ENCODE data around the gene ARID3C.
"Not testable (repeated sequence)": the region's sequence is repeated elsewhere in the genome, so short reads cannot be mapped to it uniquely, and the experiment has no call there.

The ARID3C gene

GRCh38 chr9:34651876-34652601, 23.2 kb upstream of the ARID3C start, which contains the start of gene IL11RA:
IL11RA (plus strand) TSS chr9:34652185; CDS start chr9:34655218, 3,033 bp downstream.
- peak in 2 of 3 experiments; percentile 2 to 55 for DNase-seq

GRCh38 chr9:34651321-34651720, 22.5 kb upstream of the ARID3C start:
- DNase-seq = no peak

GRCh38 chr9:34650816-34651215, 21.9 kb upstream of the ARID3C start:
- no peak for DNase-seq

- DNase-seq = no peak
These were observed 19.8 kb upstream of the ARID3C start for GRCh38 chr9:34648673-34649072.

GRCh38 chr9:34647651-34648050, 18.8 kb upstream of the ARID3C start:
- DNase-seq = no peak

GRCh38 chr9:34647084-34647403, 18.2 kb upstream of the ARID3C start:
- no peak for DNase-seq

- DNase-seq = peak; percentile 88 to 93 (median 89)
These were observed 17.6 kb upstream of the ARID3C start, which contains the start of gene GALT for GRCh38 chr9:34646211-34647083. GALT (plus strand) TSS chr9:34646675; CDS start chr9:34646705, 30 bp downstream.

GRCh38 chr9:34644766-34645314, 16.0 kb upstream of the ARID3C start:
- DNase-seq = no peak

- DNase-seq = no peak
These were observed 13.8 kb upstream of the ARID3C start for GRCh38 chr9:34642679-34643078.

- DNase-seq = not testable (repeated sequence)
These were observed 10.5 kb upstream of the ARID3C start for GRCh38 chr9:34639322-34639721.

GRCh38 chr9:34638138-34638445, 9.2 kb upstream of the ARID3C start:
- DNase-seq = no peak

GRCh38 chr9:34637356-34638137, 8.7 kb upstream of the ARID3C start, which contains the start of gene SIGMAR1:
SIGMAR1 (minus strand) TSS chr9:34637787; CDS start chr9:34637697, 90 bp downstream.
- peak; percentile 89 to 93 (median 91) for DNase-seq

GRCh38 chr9:34636791-34637355, 8.0 kb upstream of the ARID3C start:
- DNase-seq = peak in 1 of 3 experiments; percentile 54

GRCh38 chr9:34635556-34635955, 6.7 kb upstream of the ARID3C start:
- DNase-seq = no peak

- DNase-seq = no peak
These were observed 5.8 kb upstream of the ARID3C start for GRCh38 chr9:34634551-34635248.

GRCh38 chr9:34633851-34634550, 5.1 kb upstream of the ARID3C start:
- peak; percentile 37 to 63 (median 38) for DNase-seq

- no peak for DNase-seq
These were observed 4.3 kb upstream of the ARID3C start for GRCh38 chr9:34633166-34633565.

GRCh38 chr9:34630402-34631154, 1.7 kb upstream of the ARID3C start:
- DNase-seq = no peak

GRCh38 chr9:34629491-34629808, 584 bp upstream of the ARID3C start:
- DNase-seq = no peak
